GM12878 (cell line): ENCODE measurements around the gene SERPINI1. TPM values are rescaled to one million over a fixed set of nuclear protein-coding genes. Genes with fewer than 3 reads are reported as not detected.

Experiments used
- ATAC-seq: fragments of 200-7000 bp; cut with Tn5 transposase; 3 replicates; pipeline ENCODE4 v1.9.1; 2020; ENCODE audit warnings: mild to moderate bottlenecking, moderate library complexity
- BruUV-seq: library from RNA; stranded (reverse); fragments of 400-500 nt; replicated peaks from 2 replicates; lab custom pipeline; 2021; lab: Mats Ljungman, UMichigan
- CTCF ChIA-PET: fragments of 300-600 bp; sonication (Branson Sonifier 250); formaldehyde crosslinking; extraction: SDS; loops from one replicate; lab custom pipeline; 2021; ENCODE audit warnings: inconsistent platforms; lab: Yijun Ruan, JAX
- POLR2A ChIA-PET: fragments of 350-600 bp; formaldehyde crosslinking; extraction: SDS; loops from one replicate; lab custom pipeline; 2021; ENCODE audit warnings: inconsistent platforms; lab: Charles Lee
- RAD21 ChIA-PET: fragments of 300-600 bp; sonication (Branson Sonifier 250); formaldehyde crosslinking; loops from one replicate; lab custom pipeline; 2023; ENCODE audit warnings: antibody characterized with exemption; ENCODE audit not compliant: unreplicated experiment; lab: Charles Lee
- SMC1A ChIA-PET: fragments of 300-600 bp; sonication (Branson Sonifier 250); formaldehyde crosslinking; loops from one replicate; lab custom pipeline; 2023; ENCODE audit not compliant: unreplicated experiment, uncharacterized antibody; lab: Charles Lee
- DNase-seq: peaks from one replicate; pipeline ENCODE4 v3.0.0-alpha.2; 2011; ENCODE audit warnings: low read depth, low spot score
- FAIRE-seq: peaks from 3 replicates; lab custom pipeline; 2011; peaks lifted over from hg19 to GRCh38; lab: Jason Lieb, UNC
- H2AFZ ChIP-seq: 2 replicates; pipeline ENCODE4 v1.6.0; 2011; ENCODE audit warnings: low read depth, low read length, control low read depth; ENCODE audit not compliant: control insufficient read depth
- H3K27ac ChIP-seq: 2 replicates; pipeline ENCODE4 v1.5.1; 2011; ENCODE audit warnings: control low read depth; ENCODE audit not compliant: control insufficient read depth, insufficient read depth
- H3K27me3 ChIP-seq, 2 experiments: replicated peaks in 1 of 2; 2 replicates each; pipeline versions ENCODE4 v1.6.0 to v1.6.1; 2011; ENCODE audit warnings: low read length in 1 of 2; ENCODE audit not compliant: control insufficient read depth in 2 of 2, insufficient read depth in 2 of 2
- H3K36me3 ChIP-seq, 2 experiments: 2 replicates each; pipeline ENCODE4 v1.5.1; 2011; ENCODE audit warnings: low read length in 1 of 2; ENCODE audit not compliant: control insufficient read depth in 2 of 2, insufficient read depth in 2 of 2
- H3K4me1 ChIP-seq: 2 replicates; pipeline ENCODE4 v1.6.1; 2011; ENCODE audit warnings: mild to moderate bottlenecking, low read length, moderate library complexity, mixed read lengths; ENCODE audit not compliant: control insufficient read depth, insufficient read depth
- H3K4me2 ChIP-seq: 2 replicates; pipeline ENCODE4 v1.6.0; 2011; ENCODE audit warnings: control low read depth; ENCODE audit not compliant: control insufficient read depth, insufficient read depth
- H3K4me3 ChIP-seq: fragments of 200-600 bp; sonication (generic); 2 replicates; pipeline ENCODE4 v1.5.1; 2016
- H3K79me2 ChIP-seq: 2 replicates; pipeline ENCODE4 v1.6.0; 2011; ENCODE audit warnings: low read length; ENCODE audit not compliant: control insufficient read depth, insufficient read depth
- H3K9ac ChIP-seq: 2 replicates; pipeline ENCODE4 v1.8.0; 2011; ENCODE audit warnings: low read length, control low read depth, mixed read lengths; ENCODE audit not compliant: control insufficient read depth, insufficient read depth
- H3K9me3 ChIP-seq: replicated peaks from 3 replicates; pipeline ENCODE4 v1.5.1; 2011; ENCODE audit warnings: mild to moderate bottlenecking, low read length; ENCODE audit not compliant: control insufficient read depth, insufficient read depth
- H4K20me1 ChIP-seq: 2 replicates; pipeline ENCODE4 v1.6.0; 2011; ENCODE audit not compliant: control insufficient read depth, insufficient read depth
- CBX3 ChIP-seq: fragments of 200-600 bp; sonication (generic); IDR thresholded peaks from 2 replicates; pipeline ENCODE4 v1.6.1; 2016; ENCODE audit warnings: low read depth, borderline replicate concordance
- CTCF ChIP-seq, 3 experiments: IDR thresholded peaks in 2 of 3; conservative IDR thresholded peaks in 1 of 3; 2 replicates each; pipeline ENCODE4 v1.5.1; 2011; ENCODE audit warnings: low read depth in 3 of 3, low read length in 3 of 3, mild to moderate bottlenecking in 3 of 3, control low read depth in 2 of 3, moderate library complexity in 2 of 3, inconsistent platforms in 1 of 3, mixed read lengths in 1 of 3; ENCODE audit not compliant: control insufficient read depth in 2 of 3, insufficient read depth in 1 of 3; ENCODE audit errors: extremely low read depth in 1 of 3
- ELK1 ChIP-seq: IDR thresholded peaks from 2 replicates; pipeline ENCODE4 v1.6.1; 2012; ENCODE audit warnings: low read depth, low read length, improper control_type of control experiment
- GATAD2B ChIP-seq: fragments of 450-650 bp; conservative IDR thresholded peaks from 2 replicates; pipeline ENCODE4 v1.6.1; 2017; ENCODE audit warnings: low read depth, mild to moderate bottlenecking, moderate library complexity
- IRF4 ChIP-seq: IDR thresholded peaks from 2 replicates; pipeline ENCODE4 v1.6.1; 2011; ENCODE audit warnings: low read depth, low read length
- MEF2B ChIP-seq: fragments of 450-650 bp; IDR thresholded peaks from 2 replicates; pipeline ENCODE4 v1.6.1; 2018; ENCODE audit warnings: mild to moderate bottlenecking, moderate library complexity; ENCODE audit not compliant: partially characterized antibody, poor library complexity, severe bottlenecking
- RFX5 ChIP-seq: IDR thresholded peaks from 2 replicates; pipeline ENCODE4 v1.6.1; 2011; ENCODE audit warnings: low read depth, low read length, improper control_type of control experiment
- RUNX3 ChIP-seq: IDR thresholded peaks from 2 replicates; pipeline ENCODE4 v1.6.1; 2012; ENCODE audit warnings: low read length, inconsistent platforms
- SREBF1 ChIP-seq: IDR thresholded peaks from 2 replicates; pipeline ENCODE4 v1.6.1; 2012; ENCODE audit warnings: mild to moderate bottlenecking, low read length
- TCF7 ChIP-seq: IDR thresholded peaks from 2 replicates; pipeline ENCODE4 v1.6.1; 2014; ENCODE audit warnings: antibody characterized with exemption, borderline replicate concordance
- ZNF384 ChIP-seq: IDR thresholded peaks from 2 replicates; pipeline ENCODE4 v1.6.1; 2012; ENCODE audit warnings: low read depth, mild to moderate bottlenecking, low read length, improper control_type of control experiment, borderline replicate concordance
- WGBS: methylation state at CpG from one replicate; pipeline ENCODE4 v1.1.6; 2016; ENCODE audit warnings: low lambda C conversion rate; ENCODE audit not compliant: insufficient replicate concordance, insufficient coverage; ENCODE audit errors: missing lambda C conversion rate; 5-methylcytosine and 5-hydroxymethylcytosine counted together
- in situ Hi-C: fragments of 300-500 bp; cut with MboI; formaldehyde crosslinking; loops from 9 replicates; pipeline ENCODE4 v1.14.3; 2018; ENCODE audit warnings: mixed read lengths
- intact Hi-C: fragments of 100-400 bp; cut with micrococcal nuclease; formaldehyde crosslinking; loops from one replicate; pipeline ENCODE4 v1.14.2; 2022; ENCODE audit not compliant: unreplicated experiment
- polyA plus RNA-seq, 11 experiments: library from polyadenylated mRNA; depleted of rRNA in 4 of 11; unstranded in 6 of 11; stranded (reverse) in 5 of 11; fragments of >200 nt; fragmentation: Nextera tagmentation in 4 of 11; fragmentation: Illumina TruSeq in 1 of 11; extraction: Ambion mirVana in 4 of 11; extraction: Trizol in 1 of 11; gene quantifications; 1 replicate in 1 of 11; 2 replicates in 10 of 11; pipeline versions ENCODE4 v1.2.1 to v1.2.3, GENCODE V29; 2011 to 2016; ENCODE audit warnings: inconsistent platforms in 2 of 11, missing spikeins in 2 of 11, low read depth in 1 of 11
- total RNA-seq, 4 experiments: library from RNA; depleted of rRNA in 3 of 4; stranded (reverse); fragments of >200 nt in 3 of 4; fragmentation: Illumina TruSeq in 1 of 4; extraction: Trizol in 1 of 4; gene quantifications; 2 replicates each; pipeline versions ENCODE4 v1.2.1 to v1.2.3, GENCODE V29; 2013 to 2021

SERPINI1 gene
- total and polyA plus RNA-seq, 10 of the 15 experiments (the other 5 are each of a cell fraction or from before 2014, with no cell fraction given) = 1.5 to 7.6 (median 3.6) TPM

DNA sequence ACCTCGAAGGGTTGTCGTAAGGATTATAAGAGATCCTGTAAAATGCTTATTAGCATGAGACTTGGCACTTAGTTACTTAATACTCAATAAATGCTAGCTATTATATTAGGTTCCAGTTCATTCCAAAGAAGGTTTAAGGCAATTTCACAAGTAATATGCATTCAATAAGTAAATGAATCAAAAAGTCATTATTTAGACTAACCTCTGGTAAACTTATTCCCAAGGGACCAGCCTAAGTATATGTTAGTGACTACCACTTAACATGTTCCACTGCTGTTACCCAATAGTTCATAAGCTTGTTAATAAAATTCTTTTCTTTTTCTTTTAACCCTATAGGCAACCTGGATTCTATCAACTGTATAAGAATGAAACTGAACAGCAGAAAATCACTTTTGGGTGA is 5.9 kb upstream of the SERPINI1 start:
- 97% methylated on average over 2 of the region's 2 CpGs for WGBS
- no peak overlapping the region for H2AFZ ChIP-seq
- no peak for FAIRE-seq
- H3K36me3 ChIP-seq = no peaks in the 10 kb centered on the region
- in situ Hi-C loops (no loop called here), intact Hi-C loops (no loop called here)
- H3K9ac ChIP-seq = no peak overlapping the region
- H4K20me1 ChIP-seq = peaks cover 4% of the 10 kb centered on the region; the same call in 1 of the 2 replicates
- H3K79me2 ChIP-seq = peaks cover 94% of the 10 kb centered on the region
- DNase-seq = no peak
- ATAC-seq = no peak
- ChIA-PET RAD21 (interaction anchor here (0.7 to 1.2 kb wide), 2 partner anchors 12 to 366 kb away, joined by 3 to 6 read pairs; no protein-coding TSS in a partner anchor), SMC1A (interaction anchor here (0.8 to 1.5 kb wide), 5 partner anchors 11 to 87 kb away, joined by 3 to 7 read pairs (median 3); no protein-coding TSS in a partner anchor), POLR2A (no interaction called here), CTCF (interaction anchor here (0.9 to 4.5 kb wide), 4 partner anchors 11 to 45 kb away, joined by 3 to 24 read pairs (median 5); no protein-coding TSS in a partner anchor)
- H3K27me3 ChIP-seq = no peaks in the 10 kb centered on the region
- TF ChIP-seq CTCF (IDR thresholded peaks at IDR 0.05 in 2 of 3, conservative IDR thresholded peaks at IDR 0.05 in 1 of 3; ENCODE audit: control insufficient read depth in 2 of 3, extremely low read depth in 1 of 3, insufficient read depth in 1 of 3, low read depth in 3 of 3, low read length in 3 of 3) (no peak), RUNX3 (no peak), MEF2B (peak; percentile 54)
- BruUV-seq = no TSS peak
- peak overlapping the region; percentile 40; the same call in 1 of the 2 replicates for H3K4me2 ChIP-seq
- no peak overlapping the region for H3K4me3 ChIP-seq
- H3K9me3 ChIP-seq = no peaks in the 10 kb centered on the region
- no peak overlapping the region for H3K27ac ChIP-seq
- H3K4me1 ChIP-seq = peaks cover 13% of the 10 kb centered on the region

DNA sequence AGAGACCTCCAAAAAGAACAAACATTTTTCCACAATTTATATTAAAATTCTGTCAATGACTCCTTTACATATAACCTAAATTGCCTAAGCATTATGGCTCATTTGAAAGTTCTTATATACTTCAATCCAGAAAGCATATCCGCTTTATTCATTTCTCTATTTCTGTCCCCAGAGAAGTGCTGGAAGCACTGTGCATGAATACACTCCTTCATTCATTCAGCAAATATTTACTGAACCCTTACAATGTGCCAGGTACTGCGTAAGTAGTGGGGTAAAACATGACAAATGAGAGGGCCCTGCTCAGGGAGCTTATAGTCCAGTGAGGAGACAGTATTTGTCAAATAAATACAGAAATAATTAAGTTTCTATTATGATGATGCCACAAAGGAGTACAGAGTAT is 4.1 kb upstream of the SERPINI1 start:
- in situ Hi-C loops = no loop called here
- H3K9me3 ChIP-seq = no peaks in the 10 kb centered on the region
- no peaks in the 10 kb centered on the region for H3K27me3 ChIP-seq
- no peaks in the 10 kb centered on the region for H3K36me3 ChIP-seq
- no peak overlapping the region for H3K9ac ChIP-seq
- FAIRE-seq (no peak), DNase-seq (no peak), ATAC-seq (no peak)
- peak overlapping the region; percentile 69; the same call in 1 of the 2 replicates for H3K4me3 ChIP-seq
- H3K79me2 ChIP-seq = peaks cover 81% of the 10 kb centered on the region
- H2AFZ ChIP-seq = no peak overlapping the region
- no TSS peak for BruUV-seq
- H4K20me1 ChIP-seq = peaks cover 4% of the 10 kb centered on the region; the same call in 1 of the 2 replicates
- intact Hi-C loops = loop anchor here (5.0 to 10.0 kb wide), 2 partner anchors 151 to 363 kb away; partner anchors contain the start of gene GOLIM4
- ChIA-PET POLR2A (no interaction called here), SMC1A (interaction anchor here (1.2 to 2.3 kb wide), 3 partner anchors 10 to 31 kb away, joined by 3 to 10 read pairs (median 4); no protein-coding TSS in a partner anchor), CTCF (interaction anchor here (1.2 to 4.5 kb wide), 2 partner anchors 9 to 46 kb away, joined by 3 to 24 read pairs; no protein-coding TSS in a partner anchor), RAD21 (no interaction called here)
- H3K4me2 ChIP-seq = no peak overlapping the region
- no peak overlapping the region for H3K27ac ChIP-seq
- 95% methylated on average over 2 of the region's 2 CpGs for WGBS
- H3K4me1 ChIP-seq = peaks cover 6% of the 10 kb centered on the region; the same call in 1 of the 2 replicates
- TF ChIP-seq ZNF384 (no peak), IRF4 (no peak), GATAD2B (no peak), RFX5 (no peak), SREBF1 (no peak), ELK1 (no peak), CBX3 (no peak), TCF7 (no peak)
